ENCODE measurements around the gene PRRG2.

GRCh38 chr19:49581007-49581508, at the start of gene PRRG2:
- TF ChIP-seq SPI1 (IDR thresholded peaks at IDR 0.05; ENCODE audit: low read depth, low read length), result no peak
- TF ChIP-seq POLR2AphosphoS5 (IDR thresholded peaks at IDR 0.05; ENCODE audit: low read depth, low read length), result no peak
- TF ChIP-seq POLR2A (IDR thresholded peaks at IDR 0.05; ENCODE audit: low read depth, low read length), result no peak
- no peak for TF ChIP-seq TAF1 (IDR thresholded peaks at IDR 0.05; ENCODE audit: low read depth, low read length)
- TF ChIP-seq PAX5 (IDR thresholded peaks at IDR 0.05; ENCODE audit: insufficient read depth, low read length, severe bottlenecking), result no peak

All from GM12891 (cell line).